Type B pancreatic cell (in vitro differentiated cells): ENCODE results near the gene CPS1. TPM values are rescaled to one million over a fixed set of nuclear protein-coding genes. Genes with fewer than 3 reads are reported as not detected.

ENCODE experiments used
- DNase-seq: peaks from one replicate; pipeline ENCODE4 v3.0.0; 2021; ENCODE audit warnings: mixed read lengths; ENCODE audit not compliant: unreplicated experiment; ENCODE audit errors: extremely low spot score
- H3K27ac Mint-ChIP-seq: 2 replicates; pipeline ENCODE4 v1.8.0; 2021; ENCODE audit warnings: mild to moderate bottlenecking, mixed read lengths
- H3K27me3 Mint-ChIP-seq: 2 replicates; pipeline ENCODE4 v1.8.0; 2021; ENCODE audit warnings: mixed read lengths
- H3K36me3 Mint-ChIP-seq: 2 replicates; pipeline ENCODE4 v1.8.0; 2021; ENCODE audit warnings: mixed read lengths
- H3K4me1 Mint-ChIP-seq: one replicate; pipeline ENCODE4 v1.8.0; 2021; ENCODE audit warnings: mixed read lengths; ENCODE audit not compliant: unreplicated experiment
- H3K4me3 Mint-ChIP-seq: 2 replicates; pipeline ENCODE4 v1.8.0; 2021; ENCODE audit warnings: mild to moderate bottlenecking, mixed read lengths
- H3K9me3 Mint-ChIP-seq: 2 replicates; pipeline ENCODE4 v1.8.0; 2021; ENCODE audit warnings: mixed read lengths
- total RNA-seq: library from RNA; stranded (reverse); gene quantifications from 2 replicates; pipeline ENCODE4 v1.2.1, GENCODE V29; 2021; ENCODE audit warnings: low replicate concordance
- TF ChIP-seq, protein P1 (sequence below): fragments of 200-600 bp; sonication (generic); conservative IDR thresholded peaks from 2 replicates; pipeline ENCODE4 v1.5.0; 2021; ENCODE audit warnings: antibody characterized with exemption, mild to moderate bottlenecking

The CPS1 gene
- total RNA-seq, 1 donor from 2014 or later = 33.2 TPM

DNA sequence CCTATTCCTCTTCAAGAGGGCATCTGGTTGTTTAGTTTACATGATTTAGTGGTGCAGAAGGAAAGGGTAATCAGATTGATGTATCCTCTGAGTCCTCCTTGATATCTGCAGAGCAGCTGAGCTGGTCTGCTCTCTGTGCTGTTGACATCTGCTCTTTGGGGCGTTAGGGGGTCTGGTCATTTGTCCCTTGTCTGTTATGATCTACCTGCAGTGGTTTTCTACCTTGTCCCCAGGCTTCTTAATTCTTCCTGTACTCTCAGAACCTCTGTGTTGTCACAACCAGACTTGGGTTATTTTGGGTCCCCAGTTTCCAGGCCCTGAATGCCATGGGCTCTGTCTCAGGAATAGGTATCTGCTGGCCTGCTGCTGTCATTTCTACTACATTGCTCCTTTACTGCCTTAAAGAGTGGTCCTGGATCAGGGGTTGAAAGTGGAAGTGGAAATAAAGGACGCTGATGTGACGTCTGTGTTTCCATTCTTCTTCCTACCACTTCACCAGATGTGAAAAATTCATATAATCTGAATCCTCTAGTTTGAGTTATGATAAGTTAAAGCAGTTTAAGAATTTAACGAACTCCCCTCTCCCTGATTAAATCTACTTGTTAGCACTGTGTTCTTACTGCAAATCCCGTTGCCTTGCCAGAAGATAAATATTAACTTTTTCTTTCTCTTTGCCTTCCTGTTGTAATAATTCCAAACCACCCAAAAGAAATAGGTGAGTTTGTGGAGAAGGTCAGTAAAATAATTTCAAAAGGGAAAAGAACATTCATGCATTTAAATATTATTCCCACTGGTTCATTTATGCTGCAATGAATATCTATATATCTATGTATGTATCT is 16.6 kb upstream of the CPS1 start:
- Mint-ChIP-seq H3K27ac (no peak overlapping the region), H3K4me3 (no peak overlapping the region), H3K36me3 (no peaks in the 10 kb centered on the region), H3K9me3 (no peaks in the 10 kb centered on the region), H3K27me3 (peaks cover 9% of the 10 kb centered on the region), H3K4me1 (peaks cover 9% of the 10 kb centered on the region)
- DNase-seq = no peak
- TF ChIP-seq, protein P1, sequence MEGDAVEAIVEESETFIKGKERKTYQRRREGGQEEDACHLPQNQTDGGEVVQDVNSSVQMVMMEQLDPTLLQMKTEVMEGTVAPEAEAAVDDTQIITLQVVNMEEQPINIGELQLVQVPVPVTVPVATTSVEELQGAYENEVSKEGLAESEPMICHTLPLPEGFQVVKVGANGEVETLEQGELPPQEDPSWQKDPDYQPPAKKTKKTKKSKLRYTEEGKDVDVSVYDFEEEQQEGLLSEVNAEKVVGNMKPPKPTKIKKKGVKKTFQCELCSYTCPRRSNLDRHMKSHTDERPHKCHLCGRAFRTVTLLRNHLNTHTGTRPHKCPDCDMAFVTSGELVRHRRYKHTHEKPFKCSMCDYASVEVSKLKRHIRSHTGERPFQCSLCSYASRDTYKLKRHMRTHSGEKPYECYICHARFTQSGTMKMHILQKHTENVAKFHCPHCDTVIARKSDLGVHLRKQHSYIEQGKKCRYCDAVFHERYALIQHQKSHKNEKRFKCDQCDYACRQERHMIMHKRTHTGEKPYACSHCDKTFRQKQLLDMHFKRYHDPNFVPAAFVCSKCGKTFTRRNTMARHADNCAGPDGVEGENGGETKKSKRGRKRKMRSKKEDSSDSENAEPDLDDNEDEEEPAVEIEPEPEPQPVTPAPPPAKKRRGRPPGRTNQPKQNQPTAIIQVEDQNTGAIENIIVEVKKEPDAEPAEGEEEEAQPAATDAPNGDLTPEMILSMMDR = no peak

DNA sequence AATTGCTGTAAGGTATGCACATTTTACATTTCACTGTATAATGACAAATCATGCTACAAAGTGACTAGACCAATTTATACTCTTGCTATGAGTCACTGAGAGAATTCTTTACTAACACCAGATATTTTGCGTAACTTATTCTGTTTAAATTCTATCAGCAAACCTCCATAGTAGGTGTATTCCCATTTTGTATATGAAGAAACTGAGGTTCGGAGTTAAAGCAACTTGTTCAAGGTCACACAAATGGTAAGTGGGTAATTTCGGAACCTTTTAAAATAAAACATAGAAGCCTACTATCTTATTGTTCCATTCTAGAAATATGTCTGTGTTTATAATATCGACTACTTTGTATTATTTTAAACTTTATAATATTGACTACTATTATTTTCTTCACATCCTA is 15.9 kb upstream of the CPS1 start:
- H3K36me3 Mint-ChIP-seq = no peaks in the 10 kb centered on the region
- DNase-seq = no peak
- H3K27ac Mint-ChIP-seq = no peak overlapping the region
- peaks cover 9% of the 10 kb centered on the region for H3K4me1 Mint-ChIP-seq
- H3K9me3 Mint-ChIP-seq = no peaks in the 10 kb centered on the region
- no peak overlapping the region for H3K4me3 Mint-ChIP-seq
- TF ChIP-seq, protein P1 = no peak
- peaks cover 9% of the 10 kb centered on the region for H3K27me3 Mint-ChIP-seq

DNA sequence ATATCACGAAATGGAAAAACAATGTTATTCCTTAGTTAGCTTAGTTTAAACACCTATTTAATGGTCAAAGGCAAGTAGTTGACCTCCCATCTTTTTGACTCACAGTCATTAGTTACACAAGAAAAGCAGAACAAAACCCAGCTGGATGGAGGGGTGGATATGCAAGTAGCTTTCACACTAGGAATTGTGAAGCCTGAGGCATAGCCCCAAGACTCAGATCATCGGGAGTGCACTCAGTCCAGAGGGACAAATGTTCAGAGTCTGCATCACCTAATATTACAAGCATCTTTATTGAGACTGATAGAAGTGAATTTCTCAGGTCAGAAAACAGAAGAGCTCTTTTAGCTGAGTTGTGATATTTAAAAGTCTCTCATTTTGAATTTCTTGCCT is 15.5 kb upstream of the CPS1 start:
- no peaks in the 10 kb centered on the region for H3K36me3 Mint-ChIP-seq
- TF ChIP-seq, protein P1 = no peak
- DNase-seq = no peak
- peaks cover 9% of the 10 kb centered on the region for H3K27me3 Mint-ChIP-seq
- H3K27ac Mint-ChIP-seq = no peak overlapping the region
- H3K4me3 Mint-ChIP-seq = peak overlapping the region; percentile 37
- H3K9me3 Mint-ChIP-seq = no peaks in the 10 kb centered on the region
- H3K4me1 Mint-ChIP-seq = peaks cover 9% of the 10 kb centered on the region

GRCh38 chr2:210541290-210541902 is 15.0 kb upstream of the CPS1 start:
- Mint-ChIP-seq H3K4me1 (peaks cover 9% of the 10 kb centered on the region), H3K9me3 (no peaks in the 10 kb centered on the region), H3K27ac (no peak overlapping the region), H3K36me3 (no peaks in the 10 kb centered on the region), H3K4me3 (peak overlapping the region; percentile 37), H3K27me3 (peaks cover 9% of the 10 kb centered on the region)
- DNase-seq = no peak
- TF ChIP-seq, protein P1 = no peak

DNA sequence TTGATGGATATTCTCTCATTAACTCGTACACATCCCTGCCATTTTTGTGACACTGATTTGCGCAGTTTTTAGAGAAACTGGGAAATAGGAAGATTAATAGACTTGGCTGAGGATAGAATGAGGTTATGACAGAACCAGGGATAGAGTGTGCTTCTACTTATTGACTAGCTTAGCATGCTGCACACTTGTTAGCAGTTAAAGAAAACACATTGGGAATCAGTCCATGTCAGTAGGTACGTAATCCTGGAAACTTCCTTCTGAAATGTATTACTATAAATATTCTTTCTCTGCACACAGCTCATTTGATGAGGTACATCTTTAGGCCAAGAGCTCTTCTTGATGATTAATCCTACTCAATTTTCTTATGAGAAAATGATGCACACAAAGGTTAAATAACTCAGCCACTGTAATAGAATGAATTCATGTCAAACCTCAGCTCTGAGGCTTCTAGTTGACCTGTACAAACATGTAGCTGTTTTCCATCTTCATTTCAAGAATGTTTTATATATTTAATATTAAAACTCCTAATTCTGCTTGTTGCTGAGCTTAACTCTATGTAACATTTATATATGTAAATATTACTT is 12.3 kb upstream of the CPS1 start:
- Mint-ChIP-seq H3K27ac (no peak overlapping the region), H3K9me3 (no peaks in the 10 kb centered on the region), H3K36me3 (no peaks in the 10 kb centered on the region), H3K27me3 (peaks cover 9% of the 10 kb centered on the region), H3K4me1 (peaks cover 9% of the 10 kb centered on the region), H3K4me3 (no peak overlapping the region)
- TF ChIP-seq, protein P1 = no peak
- no peak for DNase-seq
